ENCODE results near the gene ST6GALNAC4.

DNA sequence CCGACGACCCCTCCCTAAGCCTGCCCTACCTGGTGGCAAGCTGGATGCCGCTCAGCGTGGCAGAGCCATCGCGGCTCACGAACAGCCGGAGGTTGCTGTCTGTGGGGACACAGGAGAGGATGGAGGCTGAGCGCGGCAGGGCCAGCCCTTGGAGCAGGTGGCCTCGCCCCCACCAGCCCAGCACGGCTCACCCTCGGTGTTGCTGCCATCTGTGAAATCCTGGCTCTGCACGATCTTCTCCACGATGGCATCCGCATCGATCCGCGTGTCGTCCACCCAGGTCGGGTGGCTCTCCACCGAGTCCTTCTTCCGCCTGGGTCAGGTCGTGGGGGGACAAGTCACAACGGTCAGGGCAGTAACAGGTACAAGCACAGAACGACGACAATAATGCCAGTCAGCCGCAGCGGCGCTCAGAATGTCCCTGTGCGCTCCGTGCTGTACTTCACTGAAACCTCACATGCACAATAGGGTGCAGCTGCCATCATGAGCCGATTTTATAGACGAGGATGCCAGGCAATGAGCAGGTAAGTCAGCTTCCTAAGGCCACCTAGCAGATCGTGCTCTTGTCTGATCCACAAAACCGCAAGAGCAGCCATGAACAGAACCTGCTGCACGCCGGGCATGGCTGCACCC lies 27.9 kb upstream of the ST6GALNAC4 start:
- TF ChIP-seq, protein P1, sequence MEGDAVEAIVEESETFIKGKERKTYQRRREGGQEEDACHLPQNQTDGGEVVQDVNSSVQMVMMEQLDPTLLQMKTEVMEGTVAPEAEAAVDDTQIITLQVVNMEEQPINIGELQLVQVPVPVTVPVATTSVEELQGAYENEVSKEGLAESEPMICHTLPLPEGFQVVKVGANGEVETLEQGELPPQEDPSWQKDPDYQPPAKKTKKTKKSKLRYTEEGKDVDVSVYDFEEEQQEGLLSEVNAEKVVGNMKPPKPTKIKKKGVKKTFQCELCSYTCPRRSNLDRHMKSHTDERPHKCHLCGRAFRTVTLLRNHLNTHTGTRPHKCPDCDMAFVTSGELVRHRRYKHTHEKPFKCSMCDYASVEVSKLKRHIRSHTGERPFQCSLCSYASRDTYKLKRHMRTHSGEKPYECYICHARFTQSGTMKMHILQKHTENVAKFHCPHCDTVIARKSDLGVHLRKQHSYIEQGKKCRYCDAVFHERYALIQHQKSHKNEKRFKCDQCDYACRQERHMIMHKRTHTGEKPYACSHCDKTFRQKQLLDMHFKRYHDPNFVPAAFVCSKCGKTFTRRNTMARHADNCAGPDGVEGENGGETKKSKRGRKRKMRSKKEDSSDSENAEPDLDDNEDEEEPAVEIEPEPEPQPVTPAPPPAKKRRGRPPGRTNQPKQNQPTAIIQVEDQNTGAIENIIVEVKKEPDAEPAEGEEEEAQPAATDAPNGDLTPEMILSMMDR (conservative IDR thresholded peaks at IDR 0.05): no peak
- TF ChIP-seq ZFX (IDR thresholded peaks at IDR 0.05): no peak
